IPS DF 6.9 (cell line): ENCODE results near the gene HRH1.
"Not testable (repeated sequence)": the region's sequence is repeated elsewhere in the genome, so short reads cannot be mapped to it uniquely, and the experiment has no call there.

Experiments used
- DNase-seq: peaks from one replicate; pipeline ENCODE4 v3.0.0-alpha.2; 2013; ENCODE audit warnings: low read depth, low spot score
- H3K27ac ChIP-seq: one replicate; pipeline ENCODE4 v1.5.1; 2013; ENCODE audit warnings: low read length, control low read depth
- H3K27me3 ChIP-seq: 2 replicates; pipeline ENCODE4 v1.6.1; 2013; ENCODE audit warnings: mild to moderate bottlenecking, low read length; ENCODE audit not compliant: control insufficient read depth, insufficient read depth
- H3K36me3 ChIP-seq: 2 replicates; pipeline ENCODE4 v1.6.1; 2013; ENCODE audit warnings: low read length; ENCODE audit not compliant: control insufficient read depth, insufficient read depth
- H3K4me1 ChIP-seq: 2 replicates; pipeline ENCODE4 v1.6.1; 2013; ENCODE audit warnings: low read length; ENCODE audit not compliant: control insufficient read depth, insufficient read depth
- H3K4me3 ChIP-seq: 2 replicates; pipeline ENCODE4 v1.5.1; 2013; ENCODE audit warnings: mild to moderate bottlenecking, low read length
- H3K9me3 ChIP-seq: 2 replicates; pipeline ENCODE4 v1.6.1; 2013; ENCODE audit warnings: low read length, inconsistent platforms; ENCODE audit not compliant: control insufficient read depth, insufficient read depth
- WGBS: extraction: QIAGEN DNeasy Blood & Tissue Kit; methylation state at CpG from one replicate; pipeline ENCODE4 v1.1.7; 2013; ENCODE audit warnings: mixed read lengths, missing lambda C conversion rate; ENCODE audit not compliant: insufficient read length, insufficient coverage; 5-methylcytosine and 5-hydroxymethylcytosine counted together

HRH1 gene

GRCh38 chr3:11254876-11255275, 100.6 kb downstream of the HRH1 start:
- no peaks in the 10 kb centered on the region for H3K36me3 ChIP-seq
- H3K27me3 ChIP-seq = no peaks in the 10 kb centered on the region
- no peaks in the 10 kb centered on the region for H3K4me1 ChIP-seq
- H3K27ac ChIP-seq = no peak overlapping the region
- no CpG with 5 or more reads among the region's 6 CpGs for WGBS
- no peaks in the 10 kb centered on the region for H3K9me3 ChIP-seq
- no peak for DNase-seq
- H3K4me3 ChIP-seq = no peak overlapping the region

GRCh38 chr3:11255537-11255936, 101.2 kb downstream of the HRH1 start:
- not testable (repeated sequence) for H3K9me3 ChIP-seq, H3K4me3 ChIP-seq, H3K27me3 ChIP-seq, H3K27ac ChIP-seq, DNase-seq, H3K4me1 ChIP-seq, H3K36me3 ChIP-seq
- no CpG with 5 or more reads among the region's 5 CpGs for WGBS

- H3K9me3 ChIP-seq = no peaks in the 10 kb centered on the region
- no peaks in the 10 kb centered on the region for H3K36me3 ChIP-seq
- WGBS = no CpG with 5 or more reads among the region's 11 CpGs
- H3K4me3 ChIP-seq = no peak overlapping the region
- no peaks in the 10 kb centered on the region for H3K27me3 ChIP-seq
- no peak for DNase-seq
- H3K27ac ChIP-seq = no peak overlapping the region
- no peaks in the 10 kb centered on the region for H3K4me1 ChIP-seq
Measured at GRCh38 chr3:11258958-11259357, 104.7 kb downstream of the HRH1 start.

- Histone ChIP-seq H3K27ac (no peak overlapping the region), H3K4me3 (no peak overlapping the region), H3K27me3 (no peaks in the 10 kb centered on the region), H3K36me3 (no peaks in the 10 kb centered on the region), H3K9me3 (no peaks in the 10 kb centered on the region), H3K4me1 (no peaks in the 10 kb centered on the region)
- DNase-seq = no peak
- WGBS = no CpG with 5 or more reads among the region's 3 CpGs
Measured at GRCh38 chr3:11260460-11260859, 106.2 kb downstream of the HRH1 start.

GRCh38 chr3:11269007-11269406, 114.7 kb downstream of the HRH1 start:
- DNase-seq = no peak
- no CpG with 5 or more reads among the region's 9 CpGs for WGBS
- H3K27ac ChIP-seq = no peak overlapping the region

GRCh38 chr3:11271986-11272904, 118.0 kb downstream of the HRH1 start, which contains the start of gene ATG7:
Gene ATG7, plus strand, starts transcription at chr3:11272397. Its CDS starts 26,299 bp downstream, at chr3:11298696.
- WGBS = no CpG with 5 or more reads among the region's 51 CpGs
- Histone ChIP-seq H3K9me3 (no peaks in the 10 kb centered on the region), H3K27me3 (no peaks in the 10 kb centered on the region), H3K36me3 (no peaks in the 10 kb centered on the region), H3K27ac (no peak within 1 kb of the TSS), H3K4me1 (no peaks in the 10 kb centered on the region), H3K4me3 (peak within 1 kb of the TSS; percentile 83; the same call in 1 of the 2 replicates)
- DNase-seq = peak; percentile 87

More at GRCh38 chr3:11269007-11269406, 114.7 kb downstream of the HRH1 start:
- H3K27me3 ChIP-seq = no peaks in the 10 kb centered on the region
- no peaks in the 10 kb centered on the region for H3K9me3 ChIP-seq
- H3K36me3 ChIP-seq = no peaks in the 10 kb centered on the region
- no peaks in the 10 kb centered on the region for H3K4me1 ChIP-seq
- H3K4me3 ChIP-seq = no peak overlapping the region

GRCh38 chr3:11272906-11273574, 118.7 kb downstream of the HRH1 start:
- Histone ChIP-seq H3K4me1 (no peaks in the 10 kb centered on the region), H3K4me3 (peak overlapping the region; percentile 83; the same call in 1 of the 2 replicates), H3K27me3 (no peaks in the 10 kb centered on the region), H3K27ac (no peak overlapping the region), H3K36me3 (no peaks in the 10 kb centered on the region), H3K9me3 (no peaks in the 10 kb centered on the region)
- WGBS = no CpG with 5 or more reads among the region's 9 CpGs
- DNase-seq = no peak

GRCh38 chr3:11273891-11274291, 119.6 kb downstream of the HRH1 start:
- WGBS = no CpG with 5 or more reads among the region's 5 CpGs
- Histone ChIP-seq H3K9me3 (no peaks in the 10 kb centered on the region), H3K27me3 (no peaks in the 10 kb centered on the region), H3K27ac (no peak overlapping the region), H3K36me3 (no peaks in the 10 kb centered on the region), H3K4me3 (no peak overlapping the region), H3K4me1 (no peaks in the 10 kb centered on the region)
- DNase-seq = no peak

- DNase-seq = no peak
- H3K4me3 ChIP-seq = no peak overlapping the region
- H3K4me1 ChIP-seq = no peaks in the 10 kb centered on the region
- no CpG with 5 or more reads among the region's 6 CpGs for WGBS
- no peaks in the 10 kb centered on the region for H3K9me3 ChIP-seq
- no peak overlapping the region for H3K27ac ChIP-seq
- H3K36me3 ChIP-seq = no peaks in the 10 kb centered on the region
- no peaks in the 10 kb centered on the region for H3K27me3 ChIP-seq
Measured at GRCh38 chr3:11274566-11275142, 120.4 kb downstream of the HRH1 start.

- Histone ChIP-seq H3K36me3 (no peaks in the 10 kb centered on the region), H3K9me3 (no peaks in the 10 kb centered on the region), H3K27ac (no peak overlapping the region), H3K27me3 (no peaks in the 10 kb centered on the region), H3K4me1 (no peaks in the 10 kb centered on the region), H3K4me3 (no peak overlapping the region)
- DNase-seq = no peak
- WGBS = no CpG with 5 or more reads among the region's 2 CpGs
Measured at GRCh38 chr3:11275926-11276325, 121.6 kb downstream of the HRH1 start.
